ENCODE measurements around the gene SERPINI1.

DNA sequence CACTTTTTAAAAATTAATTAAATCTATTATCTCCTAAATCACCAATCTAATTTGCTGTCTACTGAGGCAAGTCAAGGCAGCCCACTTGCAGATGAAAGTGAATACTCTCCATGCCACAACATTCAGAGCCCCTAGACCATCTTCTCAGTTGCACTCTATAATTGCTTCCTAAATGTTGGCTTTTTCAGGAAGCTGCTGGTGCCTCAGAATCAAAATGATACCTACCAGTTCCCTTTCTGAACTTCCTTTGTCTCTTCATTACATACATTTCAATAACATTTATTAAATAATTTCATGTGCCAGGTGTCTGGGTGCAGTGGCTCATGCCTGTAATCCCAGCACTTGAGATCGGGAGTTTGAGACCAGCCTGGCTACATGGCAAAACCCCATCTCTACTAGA is 124.1 kb downstream of the SERPINI1 start:
- TF ChIP-seq POLR2A (IDR thresholded peaks at IDR 0.05; ENCODE audit: low read length) (no peak), GATA1 (IDR thresholded peaks at IDR 0.05; ENCODE audit: low read depth, low read length) (no peak)

All from erythroblast (primary cell).